Measurements from ENCODE around the gene COL2A1.
A peak's percentile ranks its signal among the peaks of the same experiment; 100 is the strongest.

The COL2A1 gene

GRCh38 chr12:48041591-48042423, 37.5 kb upstream of the COL2A1 start:
- H3K27me3 ChIP-seq (ENCODE audit: control insufficient read depth, insufficient read depth, low read length, poor library complexity, severe bottlenecking) = no peaks in the 10 kb centered on the region
- 81 to 84% methylated on average over 5 of the region's 5 CpGs for WGBS, 2 experiments
- no peak overlapping the region for H3K4me3 ChIP-seq (ENCODE audit: insufficient read depth, low read depth, low read length)
- H3K4me1 ChIP-seq (ENCODE audit: control insufficient read depth, insufficient read depth, low read length) = peaks cover 17% of the 10 kb centered on the region
- H3K27ac ChIP-seq (ENCODE audit: insufficient read depth, low read depth, low read length, poor library complexity, severe bottlenecking) = no peak overlapping the region
- H3K9me3 ChIP-seq (ENCODE audit: control insufficient read depth, low read length) = no peaks in the 10 kb centered on the region
- peaks cover 9% of the 10 kb centered on the region for H3K36me3 ChIP-seq (ENCODE audit: control insufficient read depth, insufficient read depth, low read length)

- H3K36me3 ChIP-seq (ENCODE audit: control insufficient read depth, insufficient read depth, low read length) = peaks cover 8% of the 10 kb centered on the region
- H3K4me1 ChIP-seq (ENCODE audit: control insufficient read depth, insufficient read depth, low read length) = peaks cover 25% of the 10 kb centered on the region
- H3K27ac ChIP-seq (ENCODE audit: insufficient read depth, low read depth, low read length, poor library complexity, severe bottlenecking) = no peak overlapping the region
- no peak overlapping the region for H3K4me3 ChIP-seq (ENCODE audit: insufficient read depth, low read depth, low read length)
- H3K9me3 ChIP-seq (ENCODE audit: control insufficient read depth, low read length) = no peaks in the 10 kb centered on the region
- H3K27me3 ChIP-seq (ENCODE audit: control insufficient read depth, insufficient read depth, low read length, poor library complexity, severe bottlenecking) = no peaks in the 10 kb centered on the region
- 85 to 93% methylated on average over 3 of the region's 3 CpGs for WGBS, 2 experiments
Measured at GRCh38 chr12:48040354-48040753, 36.1 kb upstream of the COL2A1 start.

- H3K9me3 ChIP-seq (ENCODE audit: control insufficient read depth, low read length) = no peaks in the 10 kb centered on the region
- H3K4me3 ChIP-seq (ENCODE audit: insufficient read depth, low read depth, low read length) = no peak overlapping the region
- H3K27ac ChIP-seq (ENCODE audit: insufficient read depth, low read depth, low read length, poor library complexity, severe bottlenecking) = no peak overlapping the region
- 98% methylated on average over 1 of the region's 1 CpG for WGBS, 2 experiments
- no peaks in the 10 kb centered on the region for H3K36me3 ChIP-seq (ENCODE audit: control insufficient read depth, insufficient read depth, low read length)
- H3K27me3 ChIP-seq (ENCODE audit: control insufficient read depth, insufficient read depth, low read length, poor library complexity, severe bottlenecking) = no peaks in the 10 kb centered on the region
- peaks cover 25% of the 10 kb centered on the region for H3K4me1 ChIP-seq (ENCODE audit: control insufficient read depth, insufficient read depth, low read length)
Measured at GRCh38 chr12:48039151-48039550, 34.9 kb upstream of the COL2A1 start.

GRCh38 chr12:48038085-48038484, 33.8 kb upstream of the COL2A1 start:
- Histone ChIP-seq H3K4me3 (ENCODE audit: insufficient read depth, low read depth, low read length) (no peak overlapping the region), H3K4me1 (ENCODE audit: control insufficient read depth, insufficient read depth, low read length) (peaks cover 25% of the 10 kb centered on the region), H3K27ac (ENCODE audit: insufficient read depth, low read depth, low read length, poor library complexity, severe bottlenecking) (peak overlapping the region; percentile 98), H3K9me3 (ENCODE audit: control insufficient read depth, low read length) (no peaks in the 10 kb centered on the region), H3K27me3 (ENCODE audit: control insufficient read depth, insufficient read depth, low read length, poor library complexity, severe bottlenecking) (peaks cover 4% of the 10 kb centered on the region), H3K36me3 (ENCODE audit: control insufficient read depth, insufficient read depth, low read length) (no peaks in the 10 kb centered on the region)
- WGBS, 2 experiments = 79% methylated on average over 5 of the region's 5 CpGs

GRCh38 chr12:48037267-48037915, 33.1 kb upstream of the COL2A1 start:
- Histone ChIP-seq H3K9me3 (ENCODE audit: control insufficient read depth, low read length) (no peaks in the 10 kb centered on the region), H3K27ac (ENCODE audit: insufficient read depth, low read depth, low read length, poor library complexity, severe bottlenecking) (peak overlapping the region; percentile 98), H3K4me1 (ENCODE audit: control insufficient read depth, insufficient read depth, low read length) (peaks cover 25% of the 10 kb centered on the region), H3K36me3 (ENCODE audit: control insufficient read depth, insufficient read depth, low read length) (no peaks in the 10 kb centered on the region), H3K27me3 (ENCODE audit: control insufficient read depth, insufficient read depth, low read length, poor library complexity, severe bottlenecking) (peaks cover 4% of the 10 kb centered on the region), H3K4me3 (ENCODE audit: insufficient read depth, low read depth, low read length) (no peak overlapping the region)
- WGBS, 2 experiments = 5 to 8% methylated on average over 8 of the region's 9 CpGs

GRCh38 chr12:48036818-48037217, 32.5 kb upstream of the COL2A1 start:
- Histone ChIP-seq H3K4me3 (ENCODE audit: insufficient read depth, low read depth, low read length) (no peak overlapping the region), H3K27ac (ENCODE audit: insufficient read depth, low read depth, low read length, poor library complexity, severe bottlenecking) (peak overlapping the region; percentile 31), H3K27me3 (ENCODE audit: control insufficient read depth, insufficient read depth, low read length, poor library complexity, severe bottlenecking) (peaks cover 4% of the 10 kb centered on the region), H3K4me1 (ENCODE audit: control insufficient read depth, insufficient read depth, low read length) (peaks cover 25% of the 10 kb centered on the region), H3K9me3 (ENCODE audit: control insufficient read depth, low read length) (no peaks in the 10 kb centered on the region), H3K36me3 (ENCODE audit: control insufficient read depth, insufficient read depth, low read length) (no peaks in the 10 kb centered on the region)
- 88% methylated on average over 4 of the region's 4 CpGs for WGBS, 2 experiments

GRCh38 chr12:48034835-48035805, 30.8 kb upstream of the COL2A1 start:
- H3K27me3 ChIP-seq (ENCODE audit: control insufficient read depth, insufficient read depth, low read length, poor library complexity, severe bottlenecking) = peaks cover 4% of the 10 kb centered on the region
- 92 to 93% methylated on average over 8 of the region's 8 CpGs for WGBS, 2 experiments
- no peak overlapping the region for H3K27ac ChIP-seq (ENCODE audit: insufficient read depth, low read depth, low read length, poor library complexity, severe bottlenecking)
- peaks cover 26% of the 10 kb centered on the region for H3K4me1 ChIP-seq (ENCODE audit: control insufficient read depth, insufficient read depth, low read length)
- no peaks in the 10 kb centered on the region for H3K36me3 ChIP-seq (ENCODE audit: control insufficient read depth, insufficient read depth, low read length)
- no peaks in the 10 kb centered on the region for H3K9me3 ChIP-seq (ENCODE audit: control insufficient read depth, low read length)
- no peak overlapping the region for H3K4me3 ChIP-seq (ENCODE audit: insufficient read depth, low read depth, low read length)

GRCh38 chr12:48033451-48033850, 29.2 kb upstream of the COL2A1 start:
- H3K9me3 ChIP-seq (ENCODE audit: control insufficient read depth, low read length) = no peaks in the 10 kb centered on the region
- no peaks in the 10 kb centered on the region for H3K36me3 ChIP-seq (ENCODE audit: control insufficient read depth, insufficient read depth, low read length)
- no peak overlapping the region for H3K27ac ChIP-seq (ENCODE audit: insufficient read depth, low read depth, low read length, poor library complexity, severe bottlenecking)
- peaks cover 9% of the 10 kb centered on the region for H3K27me3 ChIP-seq (ENCODE audit: control insufficient read depth, insufficient read depth, low read length, poor library complexity, severe bottlenecking)
- H3K4me3 ChIP-seq (ENCODE audit: insufficient read depth, low read depth, low read length) = no peak overlapping the region
- peaks cover 37% of the 10 kb centered on the region for H3K4me1 ChIP-seq (ENCODE audit: control insufficient read depth, insufficient read depth, low read length)
- 95 to 97% methylated on average over 1 of the region's 1 CpG for WGBS, 2 experiments

GRCh38 chr12:48032597-48032996, 28.3 kb upstream of the COL2A1 start:
- no peaks in the 10 kb centered on the region for H3K9me3 ChIP-seq (ENCODE audit: control insufficient read depth, low read length)
- H3K36me3 ChIP-seq (ENCODE audit: control insufficient read depth, insufficient read depth, low read length) = no peaks in the 10 kb centered on the region
- H3K27ac ChIP-seq (ENCODE audit: insufficient read depth, low read depth, low read length, poor library complexity, severe bottlenecking) = no peak overlapping the region
- no peak overlapping the region for H3K4me3 ChIP-seq (ENCODE audit: insufficient read depth, low read depth, low read length)
- H3K4me1 ChIP-seq (ENCODE audit: control insufficient read depth, insufficient read depth, low read length) = peaks cover 35% of the 10 kb centered on the region
- 84 to 92% methylated on average over 1 of the region's 1 CpG for WGBS, 2 experiments
- peaks cover 17% of the 10 kb centered on the region for H3K27me3 ChIP-seq (ENCODE audit: control insufficient read depth, insufficient read depth, low read length, poor library complexity, severe bottlenecking)
